Heart right ventricle (tissue), 16 donors: ENCODE measurements around the gene NMT1. TPM values are rescaled to one million over a fixed set of nuclear protein-coding genes. Genes with fewer than 3 reads are reported as not detected.

Experiments used
- ATAC-seq, 8 donors: fragments of 200-7000 bp; cut with Tn5 transposase; one replicate each; pipeline ENCODE4 v1.9.1; 2020; ENCODE audit warnings: mild to moderate bottlenecking in 8 of 8, moderate library complexity in 8 of 8, moderate number of reproducible peaks in 1 of 8
- DNase-seq, 2 donors: peaks; one replicate each; pipeline ENCODE4 v3.0.0-alpha.2; 2020
- H3K27ac ChIP-seq, 10 donors: fragments of 200-600 bp; sonication (generic) in 2 of 10; one replicate each; pipeline versions ENCODE4 v1.5.0 to v1.8.0; 2020 to 2022; ENCODE audit warnings: mild to moderate bottlenecking in 3 of 10
- H3K27me3 ChIP-seq, 7 donors: fragments of 200-600 bp; one replicate each; pipeline ENCODE4 v1.8.0; 2021 to 2022; ENCODE audit warnings: mild to moderate bottlenecking in 2 of 7
- H3K36me3 ChIP-seq, 9 donors: fragments of 200-600 bp; sonication (generic) in 1 of 9; one replicate each; pipeline versions ENCODE4 v1.5.0 to v1.8.0; 2020 to 2022; ENCODE audit warnings: mild to moderate bottlenecking in 2 of 9
- H3K4me1 ChIP-seq, 9 donors: fragments of 200-600 bp; sonication (generic) in 1 of 9; one replicate each; pipeline versions ENCODE4 v1.5.0 to v1.8.0; 2020 to 2022; ENCODE audit warnings: mild to moderate bottlenecking in 4 of 9
- H3K4me3 ChIP-seq, 10 donors: fragments of 200-600 bp; sonication (generic) in 2 of 10; one replicate each; pipeline versions ENCODE4 v1.5.0 to v1.8.0; 2020 to 2022; ENCODE audit warnings: mild to moderate bottlenecking in 7 of 10, moderate library complexity in 2 of 10
- H3K9me3 ChIP-seq, 11 donors: fragments of 200-600 bp in 10 of 11; sonication (generic) in 2 of 11; one replicate each; pipeline versions ENCODE4 v1.5.0 to v1.8.0; 2013 to 2022; ENCODE audit warnings: mild to moderate bottlenecking in 2 of 11, control low read depth in 1 of 11, moderate library complexity in 1 of 11
- CTCF ChIP-seq, 9 donors: fragments of 200-600 bp; sonication (generic) in 2 of 9; IDR thresholded peaks; one replicate each; pipeline versions ENCODE4 v1.5.0 to v1.8.0; 2021 to 2022; ENCODE audit warnings: antibody characterized with exemption in 9 of 9, mild to moderate bottlenecking in 5 of 9, moderate library complexity in 1 of 9
- WGBS, 2 donors: extraction: QIAGEN DNeasy Blood & Tissue Kit; methylation state at CpG; one replicate each; pipeline ENCODE4 v1.1.7; 2013; ENCODE audit warnings: inconsistent platforms in 1 of 2; 5-methylcytosine and 5-hydroxymethylcytosine counted together
- intact Hi-C, 10 donors: fragments of 100-400 bp; cut with DNase I; formaldehyde crosslinking; loops; one replicate each; pipeline versions ENCODE4 v1.11.1 to v1.14.2; 2022
- polyA plus RNA-seq, 2 donors: library from polyadenylated mRNA; stranded (reverse); fragments of 200-250 nt; gene quantifications; one replicate each; pipeline ENCODE4 v1.2.3, GENCODE V29; 2013
- total RNA-seq, 10 donors: library from RNA; stranded (reverse); fragmentation: NEBNext Ultra II Directional in 3 of 10; extraction: Animal tissue kit (Norgen Biotek cat#: 25700) in 3 of 10; gene quantifications; one replicate each; pipeline versions ENCODE4 v1.2.1 to v1.2.4, GENCODE V29; 2021 to 2023
- donor health status: Arrhythmogenic right ventricular cardiomyopathy.
- donor health status: ischemic (EF 13 %, LVEDD 7.1; RV severe dilation, severe dysfunction).
- donor health status: healthy with polysubstance abuse.
- donor health status: DM: no; HTN: yes; CAD: no.
- donor health status: DM: no; HTN: no; CAD: no.
- donor health status: ischemic (EF 25% LVEDD 6.9; RV normal size, moderate dysfunction).
- donor health status: ischemic (EF 25% LVEDD 5.7; RV mildly dilated, moderate dysfunction).
- donor health status: healthy.
- donor health status: DM: yes; HTN: yes; CAD: no.
- donor health status: Ischemic cardiomyopathy.
- donor health status: ischemic (EF 35%, LVEDD 5.7; RV mildly dilated, moderate dysfunction).
- donor health status: nonischemic (EF 11% LVEDD 7.7; RV severe dilation, severe dysfunction).
- donor health status: DM: yes; HTN: yes; CAD: no.
- donor health status: PGD.
- donor health status: ischemic (EF 29% LVEDD 5.4; RV normal size, mild dysfunction).
- donor health status: nonischemic (EF 23%, LVEDD 6.1; RV moderate dilation, normal function).

Gene NMT1
- total and polyA plus RNA-seq, 12 donors: 40.9 to 110 (median 72.6) TPM

GRCh38 chr17:45070001-45070400 is 8.9 kb downstream of the NMT1 start:
- 77% methylated on average over 8 of the region's 8 CpGs for WGBS, 2 donors
- Histone ChIP-seq H3K4me3 (no peak overlapping the region), H3K4me1 (peaks cover 0 to 67% (median 26%) of the 10 kb centered on the region in 9 donors), H3K36me3 (peaks cover 0 to 66% (median 16%) of the 10 kb centered on the region in 9 donors), H3K9me3 (no peaks in the 10 kb centered on the region), H3K27me3 (no peaks in the 10 kb centered on the region), H3K27ac (peak overlapping the region in 9 of 10 donors; percentile 4 to 60 (median 45))
- no peak for TF ChIP-seq CTCF (IDR thresholded peaks at IDR 0.05)
- DNase-seq (no peak), ATAC-seq (peak in 7 of 8 donors; percentile 23 to 72 (median 49))
- intact Hi-C loops: no loop called here

GRCh38 chr17:45070809-45071208 is 9.7 kb downstream of the NMT1 start:
- Histone ChIP-seq H3K36me3 (peaks cover 0 to 72% (median 16%) of the 10 kb centered on the region in 9 donors), H3K9me3 (no peaks in the 10 kb centered on the region), H3K4me3 (no peak overlapping the region), H3K27ac (peak overlapping the region in 3 of 10 donors; percentile 50 to 60 (median 54)), H3K4me1 (peaks cover 0 to 62% (median 20%) of the 10 kb centered on the region in 9 donors), H3K27me3 (no peaks in the 10 kb centered on the region)
- DNase-seq (no peak), ATAC-seq (no peak)
- TF ChIP-seq CTCF (IDR thresholded peaks at IDR 0.05): no peak
- 98% methylated on average over 2 of the region's 2 CpGs for WGBS, 2 donors
- intact Hi-C loops: no loop called here

- 73 to 75% methylated on average over 5 of the region's 5 CpGs for WGBS, 2 donors
- H3K9me3 ChIP-seq: no peaks in the 10 kb centered on the region
- peaks cover 0 to 62% (median 17%) of the 10 kb centered on the region in 9 donors for H3K36me3 ChIP-seq
- DNase-seq (no peak), ATAC-seq (peak in 4 of 8 donors; percentile 15 to 73 (median 38))
- no peaks in the 10 kb centered on the region for H3K27me3 ChIP-seq
- TF ChIP-seq CTCF (IDR thresholded peaks at IDR 0.05): no peak
- intact Hi-C loops: no loop called here
- peaks cover 0 to 67% (median 24%) of the 10 kb centered on the region in 9 donors for H3K4me1 ChIP-seq
- no peak overlapping the region for H3K4me3 ChIP-seq
- H3K27ac ChIP-seq: peak overlapping the region in 4 of 10 donors; percentile 8 to 35 (median 26)
Observed at GRCh38 chr17:45073414-45074070, 12.4 kb downstream of the NMT1 start.

- intact Hi-C loops: no loop called here
- H3K4me1 ChIP-seq: peaks cover 0 to 60% (median 28%) of the 10 kb centered on the region in 9 donors
- H3K36me3 ChIP-seq: peaks cover 0 to 73% (median 18%) of the 10 kb centered on the region in 9 donors
- ATAC-seq (peak in 2 of 8 donors; percentile 18 to 25), DNase-seq (no peak)
- H3K4me3 ChIP-seq: no peak overlapping the region
- TF ChIP-seq CTCF (IDR thresholded peaks at IDR 0.05): no peak
- peak overlapping the region in 1 of 10 donors; percentile 11 for H3K27ac ChIP-seq
- no peaks in the 10 kb centered on the region for H3K9me3 ChIP-seq
- WGBS, 2 donors: 84 to 87% methylated on average over 3 of the region's 3 CpGs
- H3K27me3 ChIP-seq: no peaks in the 10 kb centered on the region
Observed at GRCh38 chr17:45077643-45078042, 16.5 kb downstream of the NMT1 start.
